SK-N-SH treated with all-trans-retinoic acid at 6 μM for 48 hours (cell line): ENCODE data around the gene ZNF496.
"Not testable (repeated sequence)": the region's sequence is repeated elsewhere in the genome, so short reads cannot be mapped to it uniquely, and the experiment has no call there.

Source experiments
- ATAC-seq: fragments of 200-7000 bp; cut with Tn5 transposase; 3 replicates; pipeline ENCODE4 v1.9.1; 2020; ENCODE audit warnings: mild to moderate bottlenecking, moderate library complexity
- ARNTL ChIP-seq: fragments of 450-650 bp; formaldehyde crosslinking; IDR thresholded peaks from 2 replicates; pipeline ENCODE4 v1.5.0; 2020; ENCODE audit warnings: low read depth, mild to moderate bottlenecking, moderate library complexity, borderline replicate concordance
- BACH2 ChIP-seq: fragments of 250-450 bp; sonication (Bioruptor Pico); IDR thresholded peaks from 2 replicates; pipeline ENCODE4 v1.9.0; 2021; ENCODE audit warnings: mild to moderate bottlenecking, borderline replicate concordance
- CSDC2 ChIP-seq: fragments of 250-450 bp; sonication (Bioruptor Pico); IDR thresholded peaks from 2 replicates; pipeline ENCODE4 v1.5.0; 2020; ENCODE audit warnings: mild to moderate bottlenecking, moderate library complexity
- ESRRG ChIP-seq: fragments of 250-450 bp; sonication (Bioruptor Pico); IDR thresholded peaks from 2 replicates; pipeline ENCODE4 v1.6.1; 2021; ENCODE audit warnings: mild to moderate bottlenecking
- GLIS3 ChIP-seq: fragments of 250-450 bp; sonication (Bioruptor Pico); IDR thresholded peaks from 2 replicates; pipeline ENCODE4 v1.5.0; 2020; ENCODE audit warnings: mild to moderate bottlenecking, moderate library complexity
- ISL1 ChIP-seq: fragments of 250-450 bp; sonication (Bioruptor Pico); IDR thresholded peaks from 2 replicates; pipeline ENCODE4 v2.1.2; 2022; ENCODE audit warnings: mild to moderate bottlenecking, moderate library complexity
- OSR1 ChIP-seq: fragments of 250-450 bp; sonication (Bioruptor Pico); IDR thresholded peaks from 2 replicates; pipeline ENCODE4 v1.8.0; 2022; ENCODE audit warnings: moderate library complexity, mild to moderate bottlenecking, inconsistent platforms
- PPARA ChIP-seq: fragments of 250-450 bp; sonication (Bioruptor Pico); IDR thresholded peaks from 2 replicates; pipeline ENCODE4 v1.5.0; 2020; ENCODE audit warnings: mild to moderate bottlenecking, borderline replicate concordance
- RARB ChIP-seq: fragments of 250-450 bp; sonication (Bioruptor Pico); IDR thresholded peaks from 2 replicates; pipeline ENCODE4 v1.8.0; 2021; ENCODE audit warnings: mild to moderate bottlenecking, moderate library complexity
- SNAI2 ChIP-seq: fragments of 250-450 bp; sonication (Bioruptor Pico); IDR thresholded peaks from 2 replicates; pipeline ENCODE4 v1.5.0; 2020; ENCODE audit warnings: mild to moderate bottlenecking, moderate library complexity
- TCF4 ChIP-seq: fragments of 250-450 bp; sonication (Bioruptor Pico); IDR thresholded peaks from 2 replicates; pipeline ENCODE4 v1.8.0; 2021; ENCODE audit warnings: mild to moderate bottlenecking, moderate library complexity, borderline replicate concordance
- TOX ChIP-seq: fragments of 250-450 bp; sonication (Bioruptor Pico); IDR thresholded peaks from 2 replicates; pipeline ENCODE4 v1.8.0; 2021; ENCODE audit warnings: mild to moderate bottlenecking, moderate library complexity, borderline replicate concordance
- ZC3H10 ChIP-seq: fragments of 250-450 bp; sonication (Bioruptor Pico); IDR thresholded peaks from 2 replicates; pipeline ENCODE4 v1.5.1; 2021; ENCODE audit warnings: mild to moderate bottlenecking, moderate library complexity
- ZFP3 ChIP-seq: fragments of 250-450 bp; sonication (Bioruptor Pico); IDR thresholded peaks from 2 replicates; pipeline ENCODE4 v1.5.0; 2020; ENCODE audit warnings: mild to moderate bottlenecking, moderate library complexity
- ZFP30 ChIP-seq: fragments of 450-650 bp; formaldehyde crosslinking; IDR thresholded peaks from 2 replicates; pipeline ENCODE4 v1.5.0; 2022; ENCODE audit warnings: mild to moderate bottlenecking, moderate library complexity
- ZNF70 ChIP-seq: fragments of 450-650 bp; formaldehyde crosslinking; IDR thresholded peaks from 2 replicates; pipeline ENCODE4 v1.5.0; 2020; ENCODE audit warnings: mild to moderate bottlenecking, moderate library complexity
- ZNF8 ChIP-seq: fragments of 450-650 bp; formaldehyde crosslinking; IDR thresholded peaks from 2 replicates; pipeline ENCODE4 v1.5.0; 2020; ENCODE audit warnings: mild to moderate bottlenecking, moderate library complexity
- TF ChIP-seq, protein P1 (sequence below): fragments of 250-450 bp; sonication (Bioruptor Pico); IDR thresholded peaks from 2 replicates; pipeline ENCODE4 v1.8.0; 2021; ENCODE audit warnings: low read depth, mild to moderate bottlenecking, moderate library complexity, borderline replicate concordance
- TF ChIP-seq, protein P2 (sequence below): fragments of 250-450 bp; sonication (Bioruptor Pico); IDR thresholded peaks from 2 replicates; pipeline ENCODE4 v1.5.0; 2020; ENCODE audit warnings: mild to moderate bottlenecking, moderate library complexity
- TF ChIP-seq, protein P3 (sequence below): fragments of 250-450 bp; sonication (Bioruptor Pico); IDR thresholded peaks from 2 replicates; pipeline ENCODE4 v1.5.1; 2021; ENCODE audit warnings: mild to moderate bottlenecking, moderate library complexity
- TF ChIP-seq, protein P4 (sequence below): fragments of 250-450 bp; sonication (Bioruptor Pico); IDR thresholded peaks from 2 replicates; pipeline ENCODE4 v1.5.1; 2020; ENCODE audit warnings: low read depth, mild to moderate bottlenecking, moderate library complexity

Gene ZNF496

DNA sequence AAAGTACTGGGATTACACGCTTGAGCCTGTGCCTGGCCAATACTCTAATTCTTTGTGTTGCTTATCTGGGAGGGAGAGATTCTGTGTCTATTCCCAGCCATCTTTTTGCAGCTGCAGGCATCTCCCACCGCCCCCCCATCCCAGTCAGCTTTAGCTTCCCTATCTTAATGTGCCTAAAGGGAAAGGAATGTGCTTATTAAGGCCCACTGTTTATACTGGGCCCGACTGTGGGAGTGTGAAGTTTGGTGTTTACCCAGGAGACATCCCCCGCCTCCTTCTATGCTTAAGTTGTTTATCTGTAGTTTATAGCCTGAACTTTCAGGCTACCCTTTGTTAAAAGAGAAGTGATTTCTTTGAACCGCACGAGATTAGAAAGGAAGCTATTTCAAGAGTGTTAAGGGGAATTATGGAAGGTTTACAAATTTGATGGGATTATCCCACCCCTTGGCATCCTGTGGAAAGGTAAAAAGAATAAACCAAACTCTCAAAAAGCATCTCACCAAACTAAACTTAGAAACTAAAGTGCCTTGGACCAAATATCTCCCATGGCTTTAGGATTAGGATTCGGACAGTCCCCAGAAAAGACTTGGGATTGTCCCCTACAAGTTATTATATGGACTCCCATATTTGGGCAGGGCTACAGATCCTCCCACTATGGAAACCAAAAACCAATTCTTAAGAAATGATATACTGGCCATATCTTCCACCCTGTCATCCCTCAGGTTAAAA, 25.5 kb upstream of the ZNF496 start:
- TF ChIP-seq, protein P1, sequence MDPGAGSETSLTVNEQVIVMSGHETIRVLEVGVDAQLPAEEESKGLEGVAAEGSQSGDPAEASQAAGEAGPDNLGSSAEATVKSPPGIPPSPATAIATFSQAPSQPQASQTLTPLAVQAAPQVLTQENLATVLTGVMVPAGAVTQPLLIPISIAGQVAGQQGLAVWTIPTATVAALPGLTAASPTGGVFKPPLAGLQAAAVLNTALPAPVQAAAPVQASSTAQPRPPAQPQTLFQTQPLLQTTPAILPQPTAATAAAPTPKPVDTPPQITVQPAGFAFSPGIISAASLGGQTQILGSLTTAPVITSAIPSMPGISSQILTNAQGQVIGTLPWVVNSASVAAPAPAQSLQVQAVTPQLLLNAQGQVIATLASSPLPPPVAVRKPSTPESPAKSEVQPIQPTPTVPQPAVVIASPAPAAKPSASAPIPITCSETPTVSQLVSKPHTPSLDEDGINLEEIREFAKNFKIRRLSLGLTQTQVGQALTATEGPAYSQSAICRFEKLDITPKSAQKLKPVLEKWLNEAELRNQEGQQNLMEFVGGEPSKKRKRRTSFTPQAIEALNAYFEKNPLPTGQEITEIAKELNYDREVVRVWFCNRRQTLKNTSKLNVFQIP (CRISPR knock-in tag): no peak
- no peak for TF ChIP-seq CSDC2 (CRISPR knock-in tag)
- TF ChIP-seq SNAI2 (CRISPR knock-in tag): no peak
- no peak for TF ChIP-seq ZFP3 (CRISPR knock-in tag)
- no peak for TF ChIP-seq OSR1 (CRISPR knock-in tag)
- no peak for TF ChIP-seq ARNTL
- TF ChIP-seq ESRRG (CRISPR knock-in tag): no peak
- TF ChIP-seq, protein P2, sequence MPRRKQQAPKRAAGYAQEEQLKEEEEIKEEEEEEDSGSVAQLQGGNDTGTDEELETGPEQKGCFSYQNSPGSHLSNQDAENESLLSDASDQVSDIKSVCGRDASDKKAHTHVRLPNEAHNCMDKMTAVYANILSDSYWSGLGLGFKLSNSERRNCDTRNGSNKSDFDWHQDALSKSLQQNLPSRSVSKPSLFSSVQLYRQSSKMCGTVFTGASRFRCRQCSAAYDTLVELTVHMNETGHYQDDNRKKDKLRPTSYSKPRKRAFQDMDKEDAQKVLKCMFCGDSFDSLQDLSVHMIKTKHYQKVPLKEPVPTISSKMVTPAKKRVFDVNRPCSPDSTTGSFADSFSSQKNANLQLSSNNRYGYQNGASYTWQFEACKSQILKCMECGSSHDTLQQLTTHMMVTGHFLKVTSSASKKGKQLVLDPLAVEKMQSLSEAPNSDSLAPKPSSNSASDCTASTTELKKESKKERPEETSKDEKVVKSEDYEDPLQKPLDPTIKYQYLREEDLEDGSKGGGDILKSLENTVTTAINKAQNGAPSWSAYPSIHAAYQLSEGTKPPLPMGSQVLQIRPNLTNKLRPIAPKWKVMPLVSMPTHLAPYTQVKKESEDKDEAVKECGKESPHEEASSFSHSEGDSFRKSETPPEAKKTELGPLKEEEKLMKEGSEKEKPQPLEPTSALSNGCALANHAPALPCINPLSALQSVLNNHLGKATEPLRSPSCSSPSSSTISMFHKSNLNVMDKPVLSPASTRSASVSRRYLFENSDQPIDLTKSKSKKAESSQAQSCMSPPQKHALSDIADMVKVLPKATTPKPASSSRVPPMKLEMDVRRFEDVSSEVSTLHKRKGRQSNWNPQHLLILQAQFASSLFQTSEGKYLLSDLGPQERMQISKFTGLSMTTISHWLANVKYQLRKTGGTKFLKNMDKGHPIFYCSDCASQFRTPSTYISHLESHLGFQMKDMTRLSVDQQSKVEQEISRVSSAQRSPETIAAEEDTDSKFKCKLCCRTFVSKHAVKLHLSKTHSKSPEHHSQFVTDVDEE (CRISPR knock-in tag): no peak
- TF ChIP-seq, protein P3, sequence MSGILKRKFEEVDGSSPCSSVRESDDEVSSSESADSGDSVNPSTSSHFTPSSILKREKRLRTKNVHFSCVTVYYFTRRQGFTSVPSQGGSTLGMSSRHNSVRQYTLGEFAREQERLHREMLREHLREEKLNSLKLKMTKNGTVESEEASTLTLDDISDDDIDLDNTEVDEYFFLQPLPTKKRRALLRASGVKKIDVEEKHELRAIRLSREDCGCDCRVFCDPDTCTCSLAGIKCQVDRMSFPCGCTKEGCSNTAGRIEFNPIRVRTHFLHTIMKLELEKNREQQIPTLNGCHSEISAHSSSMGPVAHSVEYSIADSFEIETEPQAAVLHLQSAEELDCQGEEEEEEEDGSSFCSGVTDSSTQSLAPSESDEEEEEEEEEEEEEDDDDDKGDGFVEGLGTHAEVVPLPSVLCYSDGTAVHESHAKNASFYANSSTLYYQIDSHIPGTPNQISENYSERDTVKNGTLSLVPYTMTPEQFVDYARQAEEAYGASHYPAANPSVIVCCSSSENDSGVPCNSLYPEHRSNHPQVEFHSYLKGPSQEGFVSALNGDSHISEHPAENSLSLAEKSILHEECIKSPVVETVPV: no peak
- TF ChIP-seq TCF4 (CRISPR knock-in tag): no peak
- no peak for TF ChIP-seq ISL1 (CRISPR knock-in tag)
- TF ChIP-seq, protein P4, sequence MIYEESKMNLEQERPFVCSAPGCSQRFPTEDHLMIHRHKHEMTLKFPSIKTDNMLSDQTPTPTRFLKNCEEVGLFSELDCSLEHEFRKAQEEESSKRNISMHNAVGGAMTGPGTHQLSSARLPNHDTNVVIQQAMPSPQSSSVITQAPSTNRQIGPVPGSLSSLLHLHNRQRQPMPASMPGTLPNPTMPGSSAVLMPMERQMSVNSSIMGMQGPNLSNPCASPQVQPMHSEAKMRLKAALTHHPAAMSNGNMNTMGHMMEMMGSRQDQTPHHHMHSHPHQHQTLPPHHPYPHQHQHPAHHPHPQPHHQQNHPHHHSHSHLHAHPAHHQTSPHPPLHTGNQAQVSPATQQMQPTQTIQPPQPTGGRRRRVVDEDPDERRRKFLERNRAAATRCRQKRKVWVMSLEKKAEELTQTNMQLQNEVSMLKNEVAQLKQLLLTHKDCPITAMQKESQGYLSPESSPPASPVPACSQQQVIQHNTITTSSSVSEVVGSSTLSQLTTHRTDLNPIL (CRISPR knock-in tag): no peak
- no peak for TF ChIP-seq BACH2 (CRISPR knock-in tag)
- ATAC-seq: no peak

DNA sequence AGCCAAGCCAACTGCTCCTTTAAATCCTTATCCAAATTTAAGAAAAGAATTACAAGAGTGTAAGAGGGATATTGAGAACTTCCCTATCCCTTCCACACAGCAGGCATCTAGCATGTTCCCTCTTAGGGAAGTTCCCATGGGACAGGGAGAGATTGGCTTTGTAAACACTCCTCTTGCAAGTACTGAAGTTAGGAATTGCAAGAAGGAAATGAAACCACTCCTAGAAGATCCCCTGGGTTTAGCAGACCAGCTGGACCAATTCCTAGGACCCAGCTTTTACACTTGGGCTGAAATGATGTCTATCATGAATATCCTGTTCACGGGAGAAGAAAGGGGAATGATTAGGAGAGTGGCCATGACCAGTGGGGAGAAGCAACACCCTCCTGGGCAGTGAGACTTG, 23.5 kb upstream of the ZNF496 start:
- ATAC-seq: not testable (repeated sequence)

GRCh38 chr1:247352175-247352574, 20.5 kb upstream of the ZNF496 start:
- no peak for TF ChIP-seq ZFP3 (CRISPR knock-in tag)
- no peak for TF ChIP-seq SNAI2 (CRISPR knock-in tag)
- TF ChIP-seq TOX (CRISPR knock-in tag): no peak
- TF ChIP-seq ZC3H10 (CRISPR knock-in tag): no peak
- TF ChIP-seq OSR1 (CRISPR knock-in tag): no peak
- TF ChIP-seq, protein P3: no peak
- TF ChIP-seq, protein P1 (CRISPR knock-in tag): no peak
- TF ChIP-seq ISL1 (CRISPR knock-in tag): no peak
- no peak for TF ChIP-seq ARNTL
- TF ChIP-seq BACH2 (CRISPR knock-in tag): no peak
- no peak for TF ChIP-seq GLIS3
- TF ChIP-seq CSDC2 (CRISPR knock-in tag): no peak
- TF ChIP-seq ZNF8: no peak
- no peak for TF ChIP-seq ZFP30 (CRISPR knock-in tag)
- TF ChIP-seq ZNF70: no peak
- TF ChIP-seq PPARA (CRISPR knock-in tag): no peak
- no peak for TF ChIP-seq ESRRG (CRISPR knock-in tag)
- TF ChIP-seq RARB (CRISPR knock-in tag): no peak
- ATAC-seq: no peak
